Stimulated activated CD8-positive, alpha-beta memory T cell treated with anti-CD3 and anti-CD28 coated beads, Interleukin-4, amount 100 ng/mL, for 1 hour (primary cell): ENCODE measurements around the gene CPTP.

Experiments used
- DNase-seq, 2 donors: peaks; one replicate each; pipeline ENCODE4 v3.0.0-alpha.2; 2020; ENCODE audit warnings: low read depth in 2 of 2, low spot score in 1 of 2

The CPTP gene

DNA sequence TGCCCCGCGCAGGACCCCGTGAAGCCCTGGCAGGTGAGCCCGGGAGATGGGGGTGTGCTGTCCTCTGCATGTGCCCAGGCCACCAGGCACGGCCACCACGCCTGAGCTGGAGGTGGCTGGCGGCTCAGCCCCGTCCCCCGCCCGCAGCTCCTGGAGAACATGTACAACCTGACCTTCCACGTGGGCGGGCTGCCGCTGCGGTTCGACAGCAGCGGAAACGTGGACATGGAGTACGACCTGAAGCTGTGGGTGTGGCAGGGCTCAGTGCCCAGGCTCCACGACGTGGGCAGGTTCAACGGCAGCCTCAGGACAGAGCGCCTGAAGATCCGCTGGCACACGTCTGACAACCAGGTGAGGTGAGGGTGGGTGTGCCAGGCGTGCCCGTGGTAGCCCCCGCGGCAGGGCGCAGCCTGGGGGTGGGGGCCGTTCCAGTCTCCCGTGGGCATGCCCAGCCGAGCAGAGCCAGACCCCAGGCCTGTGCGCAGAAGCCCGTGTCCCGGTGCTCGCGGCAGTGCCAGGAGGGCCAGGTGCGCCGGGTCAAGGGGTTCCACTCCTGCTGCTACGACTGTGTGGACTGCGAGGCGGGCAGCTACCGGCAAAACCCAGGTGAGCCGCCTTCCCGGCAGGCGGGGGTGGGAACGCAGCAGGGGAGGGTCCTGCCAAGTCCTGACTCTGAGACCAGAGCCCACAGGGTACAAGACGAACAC lies 8.3 kb downstream of the CPTP start:
- no peak for DNase-seq

DNA sequence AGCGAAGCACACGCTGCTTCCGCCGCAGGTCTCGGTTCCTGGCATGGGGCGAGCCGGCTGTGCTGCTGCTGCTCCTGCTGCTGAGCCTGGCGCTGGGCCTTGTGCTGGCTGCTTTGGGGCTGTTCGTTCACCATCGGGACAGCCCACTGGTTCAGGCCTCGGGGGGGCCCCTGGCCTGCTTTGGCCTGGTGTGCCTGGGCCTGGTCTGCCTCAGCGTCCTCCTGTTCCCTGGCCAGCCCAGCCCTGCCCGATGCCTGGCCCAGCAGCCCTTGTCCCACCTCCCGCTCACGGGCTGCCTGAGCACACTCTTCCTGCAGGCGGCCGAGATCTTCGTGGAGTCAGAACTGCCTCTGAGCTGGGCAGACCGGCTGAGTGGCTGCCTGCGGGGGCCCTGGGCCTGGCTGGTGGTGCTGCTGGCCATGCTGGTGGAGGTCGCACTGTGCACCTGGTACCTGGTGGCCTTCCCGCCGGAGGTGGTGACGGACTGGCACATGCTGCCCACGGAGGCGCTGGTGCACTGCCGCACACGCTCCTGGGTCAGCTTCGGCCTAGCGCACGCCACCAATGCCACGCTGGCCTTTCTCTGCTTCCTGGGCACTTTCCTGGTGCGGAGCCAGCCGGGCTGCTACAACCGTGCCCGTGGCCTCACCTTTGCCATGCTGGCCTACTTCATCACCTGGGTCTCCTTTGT lies 9.1 kb downstream of the CPTP start:
- DNase-seq, result no peak

DNA sequence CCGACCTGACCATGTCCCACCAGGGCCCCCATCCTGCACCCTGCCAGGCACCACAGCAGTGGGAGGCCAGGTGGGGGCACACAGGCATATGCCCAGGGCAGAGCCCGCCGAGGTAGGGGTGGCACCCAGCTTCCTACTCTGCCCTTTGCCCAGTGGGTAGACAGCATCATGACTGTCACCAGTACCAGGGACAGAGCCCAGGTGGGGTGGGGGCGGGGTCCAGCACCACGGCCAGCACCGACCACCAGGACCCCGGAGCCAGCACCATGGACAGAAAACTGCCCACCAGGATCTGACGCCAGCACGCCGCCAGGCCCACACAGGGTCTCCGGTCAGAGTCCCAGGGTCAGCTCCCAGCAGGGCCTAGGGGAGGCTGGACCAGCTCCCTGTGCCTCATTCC lies 10.2 kb downstream of the CPTP start:
- DNase-seq, result no peak

DNA sequence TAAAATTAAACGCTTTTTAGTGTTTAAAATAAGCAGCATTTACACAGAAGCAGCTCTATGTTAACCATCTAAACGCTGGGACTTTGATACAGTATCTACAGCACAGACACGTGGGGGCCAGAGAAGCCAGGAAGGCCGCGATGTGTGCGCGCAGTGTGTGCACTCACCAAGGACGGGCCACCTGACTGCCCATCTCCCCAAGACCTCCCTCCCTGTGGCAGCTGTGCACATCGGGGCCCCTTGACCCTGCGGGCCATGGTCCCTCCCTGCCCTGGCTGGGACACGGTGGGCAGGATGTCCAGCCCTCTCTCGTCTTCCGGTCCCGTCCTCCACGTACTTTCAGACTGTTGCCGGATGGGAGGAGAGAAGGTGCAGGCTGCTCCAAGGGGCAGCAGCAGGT lies 10.7 kb downstream of the CPTP start:
- DNase-seq, result no peak

DNA sequence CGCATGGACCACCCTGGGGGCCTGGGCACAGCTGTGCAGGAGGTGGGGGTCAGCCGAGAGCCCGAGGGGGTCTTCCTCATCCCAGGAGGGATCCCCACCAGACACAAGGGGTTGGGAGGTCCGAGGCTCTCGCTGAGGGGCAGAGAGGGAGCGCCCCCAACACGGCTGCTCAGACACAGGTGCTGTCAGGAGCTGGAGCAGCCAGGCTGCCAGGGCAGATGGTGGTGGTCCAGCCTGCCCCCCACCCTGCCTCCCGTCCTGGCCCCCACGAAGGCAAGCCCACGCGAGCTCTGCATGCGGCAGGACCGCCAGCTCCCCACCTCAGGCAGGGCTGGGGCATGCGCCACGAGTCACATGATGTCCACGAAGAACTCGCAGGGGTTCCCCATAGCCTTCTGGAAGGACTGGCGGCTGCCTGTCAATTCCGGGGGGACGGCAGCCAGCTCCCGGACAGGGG lies 11.2 kb downstream of the CPTP start:
- no peak for DNase-seq

DNA sequence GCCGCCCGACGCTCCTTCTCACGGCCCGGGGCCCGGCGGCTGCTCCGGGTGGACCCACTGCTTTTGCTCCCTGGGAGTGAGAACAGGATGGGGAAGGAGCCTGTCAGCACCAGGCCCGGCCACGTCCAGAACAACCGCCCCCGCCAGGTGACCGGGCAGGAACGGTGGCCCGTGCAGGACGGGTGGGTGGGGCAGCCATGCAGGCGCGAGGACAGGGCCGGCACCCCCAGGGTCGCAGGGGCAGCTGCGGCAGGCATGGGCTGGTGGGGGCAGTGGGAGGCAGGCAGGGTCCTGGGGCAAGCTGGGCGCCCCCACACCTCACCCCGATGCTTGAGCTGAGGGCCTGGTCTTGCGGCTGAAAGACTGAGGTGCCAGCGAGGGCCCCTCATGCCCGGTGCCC lies 11.8 kb downstream of the CPTP start:
- no peak for DNase-seq

DNA sequence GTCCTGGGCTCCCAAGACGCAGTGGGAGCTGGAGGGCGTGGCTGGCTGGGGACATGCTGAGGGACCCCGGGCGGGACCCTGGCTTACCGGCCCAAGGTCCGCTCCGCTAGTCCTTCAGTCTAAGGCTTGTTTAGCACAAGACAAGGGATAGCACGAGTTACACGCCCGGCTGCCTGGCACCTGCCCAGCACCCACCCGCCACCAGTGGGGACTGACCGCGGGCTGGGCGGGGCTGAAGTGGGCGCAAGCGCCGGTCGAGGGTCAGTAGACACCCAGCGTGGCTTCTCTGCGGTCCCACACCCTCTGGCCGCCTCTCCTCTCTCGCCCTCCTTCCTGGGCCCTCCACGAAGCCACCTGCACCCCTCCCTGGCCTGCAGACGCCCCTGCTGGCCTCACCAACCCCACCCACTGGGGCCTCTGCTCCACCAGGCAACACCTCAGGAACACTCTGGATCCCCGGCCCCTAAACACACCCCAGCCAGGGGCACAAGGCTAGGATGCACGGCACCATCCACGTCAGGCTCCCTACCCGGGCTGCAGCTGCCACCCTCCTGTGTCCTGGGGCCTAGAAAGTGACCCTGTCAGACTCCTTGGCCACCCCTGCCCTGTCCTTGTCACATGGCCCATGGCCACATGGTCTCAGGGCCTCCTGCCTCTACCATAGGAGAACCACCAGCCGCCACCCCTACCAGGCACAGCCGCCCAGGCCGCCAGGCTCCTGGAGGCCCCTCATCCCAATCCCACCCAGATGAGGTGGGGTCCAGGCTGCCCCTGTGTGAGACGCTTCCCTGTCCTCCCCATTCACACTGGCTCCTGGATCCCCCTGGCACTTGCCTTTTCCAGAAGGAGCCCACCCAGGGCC lies 12.6 kb downstream of the CPTP start:
- no peak for DNase-seq

DNA sequence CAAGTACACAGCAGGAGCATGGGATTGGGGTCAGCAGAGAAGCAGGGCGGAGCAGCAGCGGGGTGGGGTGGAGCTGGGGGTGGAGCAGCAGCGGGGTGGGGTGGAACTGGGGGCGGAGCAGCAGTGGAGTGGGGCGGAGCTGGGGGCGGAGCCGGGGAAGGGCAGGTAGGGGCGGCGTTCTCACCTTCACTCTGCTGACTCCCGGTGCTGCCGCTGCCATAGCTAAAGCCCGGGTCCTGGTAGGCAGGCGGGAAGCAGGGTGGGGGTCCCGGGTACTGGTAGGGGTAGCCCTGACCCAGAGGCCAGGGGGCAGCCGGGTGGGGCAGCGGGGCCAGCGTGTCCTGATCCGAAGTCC lies 13.2 kb downstream of the CPTP start:
- no peak for DNase-seq

DNA sequence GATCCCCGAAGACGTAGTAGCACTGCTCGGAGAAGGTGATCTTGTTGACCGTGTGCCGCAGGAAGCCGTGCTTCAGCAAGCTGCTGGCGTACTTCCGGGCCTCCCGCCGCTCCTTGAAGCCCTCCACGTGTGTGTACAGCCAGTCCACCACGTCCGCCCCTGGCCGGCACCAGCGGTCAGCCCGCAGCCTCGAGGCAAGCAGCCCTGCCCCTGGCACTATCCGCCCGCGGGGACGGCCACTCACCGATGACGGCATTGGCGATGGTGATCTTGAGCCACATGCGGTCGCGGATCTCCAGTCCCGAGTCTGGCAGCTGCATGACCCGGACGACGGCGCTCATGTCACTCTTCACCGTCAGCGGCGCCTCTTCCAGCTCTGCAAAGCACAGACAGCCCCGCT lies 13.7 kb downstream of the CPTP start:
- DNase-seq, result no peak

DNA sequence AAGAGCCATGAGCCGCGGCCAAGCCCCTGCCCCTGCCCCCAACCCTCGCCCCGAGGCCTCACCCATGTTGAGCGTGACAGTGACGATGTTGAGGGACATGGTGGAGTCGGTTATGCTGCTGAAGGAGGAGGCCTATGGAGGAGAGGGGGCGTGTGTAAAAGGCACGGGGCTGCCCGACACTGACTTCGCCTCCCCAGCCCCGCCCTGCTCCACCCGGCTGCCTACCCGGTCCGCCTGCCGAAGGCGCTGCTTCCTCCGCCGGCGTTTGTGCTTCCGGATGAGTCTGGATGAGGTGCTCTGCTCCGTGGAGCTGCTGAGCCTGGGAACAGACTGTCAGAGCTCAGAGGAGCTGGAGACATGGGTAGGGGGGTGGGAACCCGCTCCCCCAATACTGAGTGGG lies 15.6 kb downstream of the CPTP start:
- DNase-seq, result no peak

DNA sequence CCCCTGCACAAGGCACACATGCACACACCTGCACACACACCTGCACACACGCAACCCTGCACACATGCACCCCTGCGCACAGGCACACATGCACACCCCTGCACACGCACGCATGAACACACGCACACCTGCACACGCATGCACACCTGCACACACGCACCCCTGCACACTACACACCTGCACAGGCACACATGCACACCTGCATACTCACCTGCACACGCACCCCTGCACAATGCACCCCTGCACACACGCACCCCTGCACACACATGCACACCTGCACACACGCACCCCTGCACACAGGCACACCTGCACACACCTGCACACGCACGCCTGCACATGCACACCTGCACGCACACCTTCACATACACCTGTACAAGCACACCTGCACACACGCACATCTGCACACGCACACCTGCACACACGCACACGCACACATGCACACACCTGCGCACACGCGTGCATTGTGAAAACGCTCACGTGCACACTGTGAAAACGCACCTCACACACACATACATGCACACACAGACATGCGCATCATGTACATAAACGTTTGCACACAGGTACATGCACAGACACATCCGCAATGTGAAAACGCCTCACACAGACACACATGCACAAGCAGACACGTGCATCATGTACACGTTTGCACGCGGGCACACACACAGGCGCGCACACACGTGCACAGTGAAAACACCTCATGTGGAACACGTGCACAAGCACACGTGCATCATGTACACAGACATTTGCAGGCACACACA lies 16.4 kb downstream of the CPTP start:
- DNase-seq, result no peak

DNA sequence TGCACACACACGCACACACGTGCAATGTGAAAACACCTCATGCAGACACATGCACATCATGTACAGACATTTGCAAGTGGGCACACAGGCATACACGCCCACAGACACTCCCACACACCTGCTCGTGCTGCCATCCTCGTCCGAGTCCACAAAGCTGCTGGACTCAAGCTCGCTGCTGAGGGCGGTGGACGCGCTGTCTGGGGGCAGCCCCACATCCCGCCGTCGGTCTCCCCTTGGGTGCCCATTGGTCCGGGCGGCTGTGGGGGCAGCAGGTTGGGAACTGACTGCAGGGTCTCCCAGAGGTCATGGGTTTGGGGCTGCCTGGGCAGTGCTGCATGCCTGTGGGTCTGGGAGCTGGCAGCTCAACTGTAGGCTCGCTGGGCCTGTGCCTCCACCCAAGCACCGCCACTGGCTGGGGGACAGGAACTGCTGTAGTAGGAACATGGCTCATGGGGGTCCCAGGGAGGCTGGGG lies 17.0 kb downstream of the CPTP start:
- DNase-seq, result no peak

DNA sequence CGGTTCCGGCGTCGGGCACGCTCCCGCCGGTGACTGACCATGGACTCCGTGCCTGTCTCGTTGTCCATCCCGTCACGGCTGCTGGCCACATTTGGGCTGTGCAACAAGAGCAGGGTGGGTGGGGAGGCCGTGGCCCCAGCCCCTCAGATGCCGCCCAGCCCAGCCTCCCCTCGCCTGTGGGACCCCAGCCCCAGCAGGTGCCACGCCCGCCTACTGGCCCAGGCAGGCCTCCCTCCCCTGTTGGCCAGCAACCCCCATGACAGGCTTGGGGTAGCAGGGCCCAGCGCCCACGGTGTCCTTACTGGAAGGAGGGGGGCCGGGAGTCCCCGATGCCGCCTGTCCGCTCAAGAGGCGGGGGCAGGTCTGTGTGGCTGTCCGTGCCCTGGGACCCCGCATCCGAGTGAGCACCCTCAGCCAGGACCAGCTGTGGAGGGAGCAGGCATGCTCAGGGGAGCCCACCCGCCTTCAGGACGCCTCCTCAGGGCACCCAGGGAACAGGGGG lies 17.5 kb downstream of the CPTP start:
- no peak for DNase-seq

DNA sequence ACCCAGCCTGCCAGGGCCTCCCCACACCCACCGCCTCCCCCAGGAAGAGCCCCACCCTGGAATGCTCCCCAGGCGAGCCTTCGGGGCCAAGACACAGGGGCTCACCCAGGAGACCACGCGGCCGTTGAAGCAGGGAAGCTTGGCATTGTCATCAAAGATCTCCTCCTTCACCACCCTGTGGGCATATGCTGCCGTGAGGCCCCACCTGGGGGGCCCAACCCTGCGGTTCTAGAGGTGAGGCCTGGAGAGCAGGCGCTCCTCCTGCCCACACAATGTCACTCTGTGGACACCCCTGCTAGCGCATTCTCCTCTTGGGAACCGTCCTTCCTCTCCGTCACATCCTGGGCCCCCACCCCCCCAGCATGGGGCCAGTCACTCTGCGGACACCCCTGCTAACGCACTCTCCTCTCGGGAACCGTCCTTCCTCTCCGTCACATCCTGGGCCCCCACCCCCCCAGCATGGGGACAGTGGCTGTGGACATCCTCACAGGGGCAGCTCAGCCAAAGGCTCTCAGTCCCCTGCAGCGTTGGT lies 18.0 kb downstream of the CPTP start:
- DNase-seq, result no peak

DNA sequence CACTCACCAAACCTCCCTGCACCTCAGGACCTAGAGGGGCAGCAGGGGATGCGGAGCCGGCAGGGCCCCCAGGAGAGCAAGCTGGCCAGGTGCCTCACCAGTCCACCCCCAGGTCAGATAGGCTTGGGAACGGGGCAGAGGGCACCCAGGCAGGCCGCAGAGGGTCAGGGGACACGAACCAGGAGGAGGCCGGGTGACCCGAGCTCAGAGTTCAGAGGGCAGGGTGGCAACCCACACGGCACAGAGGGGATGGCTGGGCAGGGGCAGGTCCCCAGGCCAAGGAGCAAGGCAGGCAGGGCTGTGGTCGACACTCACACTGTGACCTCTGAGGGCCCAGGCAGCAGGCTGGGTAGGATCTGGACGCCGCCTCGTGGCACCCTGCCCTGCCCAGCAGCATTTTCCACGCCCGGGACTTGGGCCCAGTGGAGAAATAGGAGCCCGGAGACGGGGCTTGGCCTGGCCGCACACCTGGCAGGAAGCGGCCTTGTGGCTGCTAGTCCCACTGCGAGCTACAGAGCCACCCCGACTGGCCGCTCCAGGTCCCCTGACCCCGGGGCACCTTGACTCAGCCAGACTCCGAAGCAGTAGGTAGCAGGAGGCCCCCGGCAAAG lies 19.3 kb downstream of the CPTP start:
- DNase-seq, result no peak

DNA sequence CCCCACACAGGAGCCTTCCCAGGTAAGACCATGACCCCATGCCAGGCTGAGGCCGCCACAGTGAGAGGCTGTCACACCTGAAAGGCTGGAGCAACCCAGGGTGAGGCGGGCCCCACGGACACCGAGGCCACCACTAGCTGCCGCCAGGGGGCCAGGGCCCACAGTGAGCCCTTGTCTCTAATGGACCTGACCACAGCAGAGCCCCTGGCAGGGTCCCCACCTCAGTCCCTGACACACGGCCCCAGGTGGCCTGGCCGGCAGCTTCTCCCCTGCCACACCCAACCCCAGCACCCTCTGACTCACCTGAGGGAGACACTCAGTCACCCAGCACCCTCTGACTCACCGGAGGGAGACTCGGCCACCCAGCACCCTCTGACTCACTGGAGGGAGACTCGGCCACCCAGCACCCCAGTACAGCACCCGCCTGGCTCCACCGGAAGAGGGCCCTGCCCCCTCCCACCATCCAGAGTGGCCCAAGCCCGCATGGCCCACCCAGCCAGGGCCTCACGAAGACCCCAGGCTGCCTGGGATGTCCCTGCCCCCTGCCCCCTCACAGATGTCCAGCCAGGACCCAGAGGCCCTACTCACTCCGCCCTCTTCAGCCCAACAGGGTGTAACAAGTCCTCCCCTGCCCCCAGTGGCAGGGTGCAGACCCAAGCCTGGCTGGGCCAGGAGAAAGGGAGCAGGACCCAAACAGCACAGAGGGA lies 20.2 kb downstream of the CPTP start:
- no peak for DNase-seq

DNA sequence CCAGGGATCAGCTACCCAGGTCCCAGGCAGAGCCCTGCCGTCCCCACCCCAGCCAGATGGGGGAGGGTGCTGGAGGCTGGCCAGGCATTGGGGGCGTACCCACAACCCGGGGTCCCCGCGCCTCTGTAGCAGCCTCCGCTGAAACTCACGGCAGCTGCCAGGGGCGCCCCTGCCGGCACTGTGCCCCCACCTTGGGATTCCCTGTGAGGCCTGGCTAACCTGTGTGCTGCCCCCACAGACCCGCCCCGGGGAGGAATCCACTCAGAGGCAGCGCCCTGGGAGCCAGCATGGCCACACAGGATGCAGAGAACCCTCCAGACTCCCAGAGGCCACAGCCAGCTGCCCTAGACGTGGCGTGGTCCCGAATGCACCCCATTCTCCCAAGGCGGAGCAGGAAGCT lies 20.8 kb downstream of the CPTP start:
- DNase-seq, result no peak

DNA sequence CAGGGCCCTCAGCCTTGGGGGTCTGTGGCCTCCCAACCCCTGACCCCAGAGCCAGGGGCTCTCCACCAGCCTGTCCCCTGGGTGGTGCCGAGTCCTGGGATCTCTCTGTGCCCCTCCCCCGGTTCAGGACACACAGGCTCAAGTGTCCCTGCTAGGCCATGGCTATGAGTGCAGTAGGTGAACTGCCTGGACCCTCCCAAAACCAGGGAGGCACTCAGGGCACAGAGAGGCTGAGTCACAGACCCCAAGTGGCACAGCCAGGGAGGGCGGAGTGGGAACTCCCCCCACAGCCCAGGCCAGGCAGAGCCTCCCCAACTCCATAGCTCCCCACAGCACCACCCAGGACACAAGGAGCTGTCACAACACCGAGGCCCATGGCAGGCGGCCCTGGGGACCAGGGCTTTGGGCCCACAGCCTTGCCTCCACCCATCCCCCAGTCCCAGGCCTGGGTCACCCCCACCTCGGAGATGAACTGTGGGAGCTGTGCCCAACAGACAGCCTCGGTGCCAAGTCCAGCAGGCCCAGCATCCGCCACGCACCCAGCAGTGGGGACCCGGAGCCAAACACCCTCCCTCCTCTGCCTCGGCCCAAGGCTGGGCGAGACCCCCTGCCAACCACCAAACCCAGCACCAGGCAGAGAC lies 21.4 kb downstream of the CPTP start:
- no peak for DNase-seq

DNA sequence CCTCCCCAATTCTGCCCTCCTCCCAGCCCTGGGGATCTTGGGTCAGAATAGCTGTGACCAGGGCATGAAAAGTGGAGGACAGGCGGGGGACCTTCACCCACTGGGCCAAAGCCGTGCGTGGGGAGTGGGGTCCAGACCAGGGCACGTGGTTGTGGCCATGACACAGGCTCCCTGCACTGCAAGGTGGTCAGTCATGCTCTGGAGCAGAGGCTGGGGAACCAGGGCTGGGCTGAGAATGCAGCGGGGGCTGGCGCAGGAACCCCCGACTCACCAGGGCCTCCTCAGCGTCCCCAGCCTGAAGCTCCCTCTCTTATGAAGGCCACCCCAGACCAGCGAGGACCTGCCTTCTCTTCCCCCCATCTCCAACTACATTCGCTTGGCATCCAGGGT lies 21.9 kb downstream of the CPTP start:
- DNase-seq, result no peak
